A204.1 (cell line): ENCODE measurements around the gene ARHGEF4.
"Not testable (repeated sequence)": the region's sequence is repeated elsewhere in the genome, so short reads cannot be mapped to it uniquely, and the experiment has no call there.

Experiments
- FAIRE-seq: peaks from 2 replicates; lab custom pipeline; 2012; peaks lifted over from hg19 to GRCh38; lab: Jason Lieb, UNC

ARHGEF4 gene

GRCh38 chr2:130887643-130888042 is 50.9 kb downstream of the ARHGEF4 start:
- FAIRE-seq, result no peak

- no peak for FAIRE-seq
Observed at GRCh38 chr2:130890941-130891669, 54.4 kb downstream of the ARHGEF4 start.

- no peak for FAIRE-seq
Observed at GRCh38 chr2:130891966-130892365, 55.3 kb downstream of the ARHGEF4 start.

GRCh38 chr2:130892793-130893785 is 56.4 kb downstream of the ARHGEF4 start:
- no peak for FAIRE-seq

GRCh38 chr2:130894326-130894942 is 57.7 kb downstream of the ARHGEF4 start:
- no peak for FAIRE-seq

- FAIRE-seq, result no peak
Observed at GRCh38 chr2:130896813-130897212, 60.1 kb downstream of the ARHGEF4 start.

- FAIRE-seq, result no peak
Observed at GRCh38 chr2:130898553-130898952, 61.8 kb downstream of the ARHGEF4 start.

- no peak for FAIRE-seq
Observed at GRCh38 chr2:130899306-130899705, 62.6 kb downstream of the ARHGEF4 start.

- no peak for FAIRE-seq
Observed at GRCh38 chr2:130901061-130901460, 64.3 kb downstream of the ARHGEF4 start.

- not testable (repeated sequence) for FAIRE-seq
Observed at GRCh38 chr2:130901626-130902025, 64.9 kb downstream of the ARHGEF4 start.

GRCh38 chr2:130908832-130909231 is 72.1 kb downstream of the ARHGEF4 start:
- no peak for FAIRE-seq

GRCh38 chr2:130910931-130911330 is 74.2 kb downstream of the ARHGEF4 start:
- no peak for FAIRE-seq

- FAIRE-seq, result no peak
Observed at GRCh38 chr2:130911482-130911881, 74.8 kb downstream of the ARHGEF4 start.

GRCh38 chr2:130911996-130912395 is 75.3 kb downstream of the ARHGEF4 start:
- no peak for FAIRE-seq

- no peak for FAIRE-seq
Observed at GRCh38 chr2:130912471-130912870, 75.8 kb downstream of the ARHGEF4 start.

GRCh38 chr2:130913891-130914290 is 77.2 kb downstream of the ARHGEF4 start:
- FAIRE-seq, result no peak

GRCh38 chr2:130915149-130915548 is 78.4 kb downstream of the ARHGEF4 start:
- no peak for FAIRE-seq

GRCh38 chr2:130915595-130916437 is 79.1 kb downstream of the ARHGEF4 start:
- FAIRE-seq, result no peak

- no peak for FAIRE-seq
Observed at GRCh38 chr2:130916438-130916705, 79.7 kb downstream of the ARHGEF4 start.

GRCh38 chr2:130917006-130917688 is 80.4 kb downstream of the ARHGEF4 start:
- no peak for FAIRE-seq

GRCh38 chr2:130918393-130918792 is 81.7 kb downstream of the ARHGEF4 start:
- FAIRE-seq, result no peak
